ENCODE results near the gene TTLL7. TPM values are rescaled to one million over a fixed set of nuclear protein-coding genes. Genes with fewer than 3 reads are reported as not detected.

Gene TTLL7
- polyA plus RNA-seq, 2 of the 4 experiments (the other 2 are of a cell fraction) = 1.6 to 5.7 TPM

GRCh38 chr1:83964153-83964552 is 34.8 kb downstream of the TTLL7 start:
- no peak for DNase-seq (ENCODE audit: low read depth in 1 of 2, low spot score in 1 of 2)
- no peak for TF ChIP-seq ZNF302 (CRISPR knock-in tag; IDR thresholded peaks at IDR 0.05)
- no peak for TF ChIP-seq RCOR1 (IDR thresholded peaks at IDR 0.05; ENCODE audit: low read depth, low read length)
- TF ChIP-seq MYC (IDR thresholded peaks at IDR 0.05; ENCODE audit: borderline replicate concordance, low read length) = no peak
- no peak for TF ChIP-seq MAX (IDR thresholded peaks at IDR 0.05)
- no peak for TF ChIP-seq FOSL2 (IDR thresholded peaks at IDR 0.05)
- TF ChIP-seq FOSL2 (CRISPR knock-in tag; IDR thresholded peaks at IDR 0.05) = no peak
- TF ChIP-seq HDAC2 (IDR thresholded peaks at IDR 0.05) = no peak
- TF ChIP-seq ZSCAN20 (CRISPR knock-in tag; IDR thresholded peaks at IDR 0.05) = no peak
- TF ChIP-seq ELK1 (IDR thresholded peaks at IDR 0.05; ENCODE audit: low read depth, low read length) = no peak
- TF ChIP-seq EP300 (IDR thresholded peaks at IDR 0.05) = no peak
- TF ChIP-seq HOXB13 (CRISPR knock-in tag; IDR thresholded peaks at IDR 0.05; ENCODE audit: low read depth) = no peak
- TF ChIP-seq POLR2A (IDR thresholded peaks at IDR 0.05; ENCODE audit: low read length) = no peak
- no peak for TF ChIP-seq NR3C1 (IDR thresholded peaks at IDR 0.05)
- no peak for TF ChIP-seq JUN (IDR thresholded peaks at IDR 0.05)
- no peak for TF ChIP-seq E2F6 (IDR thresholded peaks at IDR 0.05; ENCODE audit: borderline replicate concordance, low read depth)
- TF ChIP-seq FOSB (CRISPR knock-in tag; IDR thresholded peaks at IDR 0.05) = no peak
- no peak for TF ChIP-seq JUNB (IDR thresholded peaks at IDR 0.05)
- no peak for FAIRE-seq
- ChIA-PET CTCF (no interaction called here), POLR2A (no interaction called here)
- Histone ChIP-seq H3K4me1 (no peaks in the 10 kb centered on the region), H3K4me3 (no peak overlapping the region), H3K4me2 (no peak overlapping the region), H3K9me3 (no peaks in the 10 kb centered on the region), H3K27ac (no peak overlapping the region)
- no peak for ATAC-seq

- DNase-seq (ENCODE audit: low read depth in 1 of 2, low spot score in 1 of 2) (no peak), FAIRE-seq (no peak), ATAC-seq (no peak)
- H3K9me3 ChIP-seq = no peaks in the 10 kb centered on the region
- H3K4me1 ChIP-seq = no peaks in the 10 kb centered on the region
- TF ChIP-seq HDAC2 (IDR thresholded peaks at IDR 0.05) (no peak), USF2 (IDR thresholded peaks at IDR 0.05) (no peak), SMC3 (IDR thresholded peaks at IDR 0.05) (no peak), TP53 (CRISPR knock-in tag; IDR thresholded peaks at IDR 0.05) (no peak), ZC3H11A (IDR thresholded peaks at IDR 0.05) (no peak), CEBPB (IDR thresholded peaks at IDR 0.05) (no peak), RARB (CRISPR knock-in tag; IDR thresholded peaks at IDR 0.05) (no peak), E2F6 (IDR thresholded peaks at IDR 0.05; ENCODE audit: borderline replicate concordance, low read depth) (no peak), ZFP36 (IDR thresholded peaks at IDR 0.05; ENCODE audit: borderline replicate concordance, partially characterized antibody) (no peak), HES2 (IDR thresholded peaks at IDR 0.05) (no peak), GATA3 (IDR thresholded peaks at IDR 0.05; ENCODE audit: borderline replicate concordance) (no peak), CHD2 (IDR thresholded peaks at IDR 0.05; ENCODE audit: low read length, partially characterized antibody) (no peak), BHLHE40 (IDR thresholded peaks at IDR 0.05; ENCODE audit: low read depth, low read length) (no peak), NR3C1 (IDR thresholded peaks at IDR 0.05) (no peak), BCL3 (IDR thresholded peaks at IDR 0.05) (no peak), EHMT2 (IDR thresholded peaks at IDR 0.05; ENCODE audit: low read depth) (no peak), HEYL (CRISPR knock-in tag; IDR thresholded peaks at IDR 0.05) (no peak), PHF8 (IDR thresholded peaks at IDR 0.05; ENCODE audit: borderline replicate concordance, low read depth) (no peak), CHD4 (IDR thresholded peaks at IDR 0.05; ENCODE audit: borderline replicate concordance) (no peak), HMGXB4 (CRISPR knock-in tag; IDR thresholded peaks at IDR 0.05; ENCODE audit: borderline replicate concordance) (no peak)
- no peak overlapping the region for H3K4me2 ChIP-seq
- ChIA-PET CTCF (no interaction called here), POLR2A (no interaction called here)
- no peak overlapping the region for H3K27ac ChIP-seq
- whole genome bisulfite sequencing (ENCODE audit: missing lambda C conversion rate) = 14% methylated on average over 2 of the region's 2 CpGs
- no peak overlapping the region for H3K4me3 ChIP-seq
These were observed 37.2 kb downstream of the TTLL7 start for GRCh38 chr1:83961571-83962295.
